ENCODE measurements around the gene MUC2.

GRCh38 chr11:1078191-1078601, 3.5 kb downstream of the MUC2 start:
- TF ChIP-seq, protein P1, sequence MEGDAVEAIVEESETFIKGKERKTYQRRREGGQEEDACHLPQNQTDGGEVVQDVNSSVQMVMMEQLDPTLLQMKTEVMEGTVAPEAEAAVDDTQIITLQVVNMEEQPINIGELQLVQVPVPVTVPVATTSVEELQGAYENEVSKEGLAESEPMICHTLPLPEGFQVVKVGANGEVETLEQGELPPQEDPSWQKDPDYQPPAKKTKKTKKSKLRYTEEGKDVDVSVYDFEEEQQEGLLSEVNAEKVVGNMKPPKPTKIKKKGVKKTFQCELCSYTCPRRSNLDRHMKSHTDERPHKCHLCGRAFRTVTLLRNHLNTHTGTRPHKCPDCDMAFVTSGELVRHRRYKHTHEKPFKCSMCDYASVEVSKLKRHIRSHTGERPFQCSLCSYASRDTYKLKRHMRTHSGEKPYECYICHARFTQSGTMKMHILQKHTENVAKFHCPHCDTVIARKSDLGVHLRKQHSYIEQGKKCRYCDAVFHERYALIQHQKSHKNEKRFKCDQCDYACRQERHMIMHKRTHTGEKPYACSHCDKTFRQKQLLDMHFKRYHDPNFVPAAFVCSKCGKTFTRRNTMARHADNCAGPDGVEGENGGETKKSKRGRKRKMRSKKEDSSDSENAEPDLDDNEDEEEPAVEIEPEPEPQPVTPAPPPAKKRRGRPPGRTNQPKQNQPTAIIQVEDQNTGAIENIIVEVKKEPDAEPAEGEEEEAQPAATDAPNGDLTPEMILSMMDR (conservative IDR thresholded peaks at IDR 0.05; ENCODE audit: low read depth, low read length) = no peak
- TF ChIP-seq EZH2 (IDR thresholded peaks at IDR 0.05; ENCODE audit: low read length, unreplicated experiment) = no peak

Measured in PC-3 (cell line).